Common myeloid progenitor, CD34-positive (primary cell): ENCODE data around the gene DFFB.

ENCODE experiments used
- CTCF ChIA-PET: fragments of 350-600 bp; sonication (Branson Sonifier 250); formaldehyde crosslinking; loops from one replicate; lab custom pipeline; 2021; ENCODE audit warnings: antibody characterized with exemption; lab: Charles Lee
- POLR2A ChIA-PET: fragments of 350-600 bp; sonication (Branson Sonifier 250); formaldehyde crosslinking; loops from one replicate; lab custom pipeline; 2021; ENCODE audit warnings: antibody characterized with exemption; lab: Charles Lee
- DNase-seq, 3 donors: peaks; one replicate each; pipeline versions ENCODE4 v3.0.0 to v3.0.0-alpha.2; 2013
- H3K27ac ChIP-seq, 2 experiments: 1 replicate in 1 of 2; 2 replicates in 1 of 2; pipeline ENCODE4 v1.7.0; 2013; ENCODE audit warnings: inconsistent platforms in 2 of 2, low read length in 2 of 2, mild to moderate bottlenecking in 2 of 2, low read depth in 1 of 2, moderate library complexity in 1 of 2; ENCODE audit not compliant: severe bottlenecking in 2 of 2, insufficient read depth in 1 of 2, poor library complexity in 1 of 2
- H3K27me3 ChIP-seq, 5 experiments: replicated peaks in 2 of 5; 1 replicate in 3 of 5; 2 replicates in 2 of 5; pipeline versions ENCODE4 v1.6.1 to v1.7.0; 2013; ENCODE audit warnings: low read length in 4 of 5, mild to moderate bottlenecking in 2 of 5, moderate library complexity in 2 of 5, inconsistent platforms in 1 of 5; ENCODE audit not compliant: insufficient read depth in 5 of 5, control insufficient read depth in 4 of 5
- H3K36me3 ChIP-seq, 4 experiments: 1 replicate in 2 of 4; 2 replicates in 2 of 4; pipeline versions ENCODE4 v1.6.1 to v1.7.0; 2013; ENCODE audit warnings: low read length in 3 of 4, control low read depth in 1 of 4, mild to moderate bottlenecking in 1 of 4; ENCODE audit not compliant: control insufficient read depth in 4 of 4, insufficient read depth in 4 of 4
- H3K4me1 ChIP-seq, 4 experiments: 1 replicate in 3 of 4; 2 replicates in 1 of 4; pipeline versions ENCODE4 v1.6.1 to v1.7.1; 2013; ENCODE audit warnings: low read length in 3 of 4, mild to moderate bottlenecking in 3 of 4, control low read depth in 1 of 4, inconsistent platforms in 1 of 4, moderate library complexity in 1 of 4; ENCODE audit not compliant: control insufficient read depth in 4 of 4, insufficient read depth in 4 of 4; ENCODE audit errors: control extremely low read depth in 1 of 4
- H3K4me3 ChIP-seq, 7 experiments: 1 replicate in 4 of 7; 2 replicates in 3 of 7; pipeline versions ENCODE4 v1.5.1 to v1.7.0; 2013; ENCODE audit warnings: mild to moderate bottlenecking in 7 of 7, low read length in 6 of 7, moderate library complexity in 6 of 7, inconsistent platforms in 2 of 7, low read depth in 2 of 7, control low read depth in 1 of 7; ENCODE audit not compliant: insufficient read depth in 4 of 7, control insufficient read depth in 1 of 7; ENCODE audit errors: extremely low read depth in 1 of 7
- H3K9me3 ChIP-seq, 5 experiments: 1 replicate in 4 of 5; 2 replicates in 1 of 5; pipeline versions ENCODE4 v1.6.1 to v1.7.1; 2013; ENCODE audit warnings: low read length in 4 of 5, mild to moderate bottlenecking in 2 of 5, inconsistent platforms in 1 of 5, low read depth in 1 of 5, moderate library complexity in 1 of 5; ENCODE audit not compliant: control insufficient read depth in 4 of 5, insufficient read depth in 2 of 5; ENCODE audit errors: control extremely low read depth in 1 of 5
- WGBS: methylation state at CpG from one replicate; pipeline ENCODE4 v1.1.5; 2013; ENCODE audit not compliant: insufficient coverage; 5-methylcytosine and 5-hydroxymethylcytosine counted together

DFFB gene

GRCh38 chr1:3886106-3886670, 28.9 kb downstream of the DFFB start:
- Histone ChIP-seq H3K36me3 (peaks cover 4 to 58% (median 35%) of the 10 kb centered on the region in 4 experiments), H3K27me3 (no peaks in the 10 kb centered on the region), H3K4me1 (peaks cover 9 to 23% (median 15%) of the 10 kb centered on the region in 4 experiments), H3K9me3 (no peaks in the 10 kb centered on the region), H3K27ac (no peak overlapping the region), H3K4me3 (no peak overlapping the region)
- no peak for DNase-seq
- ChIA-PET POLR2A (no interaction called here), CTCF (interaction anchor here (1.2 kb wide), 1 partner anchor 13 kb away, joined by 4 read pairs; the partner anchor contains the start of gene C1orf174)
- WGBS, result 93% methylated on average over 15 of the region's 15 CpGs

GRCh38 chr1:3886691-3887090, 29.4 kb downstream of the DFFB start:
- no peak for DNase-seq

GRCh38 chr1:3888301-3888700, 31.0 kb downstream of the DFFB start:
- WGBS, result 93% methylated on average over 15 of the region's 15 CpGs
- Histone ChIP-seq H3K4me1 (peaks cover 9 to 28% (median 18%) of the 10 kb centered on the region in 4 experiments), H3K27me3 (no peaks in the 10 kb centered on the region), H3K4me3 (no peak overlapping the region), H3K36me3 (peaks cover 4 to 67% (median 37%) of the 10 kb centered on the region in 4 experiments), H3K9me3 (no peaks in the 10 kb centered on the region), H3K27ac (no peak overlapping the region)
- ChIA-PET POLR2A (no interaction called here), CTCF (interaction anchor here (0.6 kb wide), 1 partner anchor 30 kb away, joined by 3 read pairs; no protein-coding TSS in a partner anchor)
- DNase-seq, result no peak

More at GRCh38 chr1:3886691-3887090, 29.4 kb downstream of the DFFB start:
- H3K27ac ChIP-seq, result no peak overlapping the region
- H3K36me3 ChIP-seq, result peaks cover 4 to 62% (median 35%) of the 10 kb centered on the region in 4 experiments
- peaks cover 9 to 27% (median 17%) of the 10 kb centered on the region in 4 experiments for H3K4me1 ChIP-seq
- CTCF ChIA-PET, result no interaction called here
- no peaks in the 10 kb centered on the region for H3K9me3 ChIP-seq
- POLR2A ChIA-PET, result no interaction called here
- no peaks in the 10 kb centered on the region for H3K27me3 ChIP-seq
- WGBS, result 98% methylated on average over 6 of the region's 8 CpGs
- H3K4me3 ChIP-seq, result no peak overlapping the region

- WGBS, result 90% methylated on average over 14 of the region's 14 CpGs
- Histone ChIP-seq H3K4me1 (peaks cover 9 to 28% (median 18%) of the 10 kb centered on the region in 4 experiments), H3K9me3 (no peaks in the 10 kb centered on the region), H3K27me3 (no peaks in the 10 kb centered on the region), H3K27ac (no peak overlapping the region), H3K4me3 (no peak overlapping the region), H3K36me3 (peaks cover 4 to 65% (median 35%) of the 10 kb centered on the region in 4 experiments)
- DNase-seq, result no peak
- ChIA-PET POLR2A (no interaction called here), CTCF (interaction anchor here (0.9 to 1.8 kb wide), 2 partner anchors 9 to 32 kb away, joined by 4 to 9 read pairs; partner anchors contain the start of genes C1orf174 and DFFB)
These were observed 32.7 kb downstream of the DFFB start for GRCh38 chr1:3889936-3890335.

- Histone ChIP-seq H3K9me3 (no peaks in the 10 kb centered on the region), H3K27me3 (no peaks in the 10 kb centered on the region), H3K27ac (peak overlapping the region in 1 of 2 experiments; percentile 29), H3K4me3 (peak overlapping the region in 4 of 7 experiments; percentile 15 to 56 (median 48)), H3K36me3 (peaks cover 4 to 66% (median 39%) of the 10 kb centered on the region in 4 experiments), H3K4me1 (peaks cover 9 to 28% (median 18%) of the 10 kb centered on the region in 4 experiments)
- ChIA-PET CTCF (interaction anchor here (0.9 to 1.8 kb wide), 5 partner anchors 9 to 93 kb away, joined by 3 to 9 read pairs (median 4); partner anchors contain the start of genes C1orf174 and DFFB), POLR2A (interaction anchor here (1.4 to 1.6 kb wide), 2 partner anchors 9 kb away, joined by 3 to 8 read pairs; partner anchors contain the start of gene C1orf174)
- peak; percentile 81 to 90 (median 87) for DNase-seq
- WGBS, result 57% methylated on average over 19 of the region's 26 CpGs
These were observed 33.4 kb downstream of the DFFB start for GRCh38 chr1:3890389-3891328.

- WGBS, result 77% methylated on average over 12 of the region's 17 CpGs
- Histone ChIP-seq H3K4me3 (peak overlapping the region in 4 of 7 experiments; percentile 15 to 56 (median 48)), H3K4me1 (peaks cover 9 to 28% (median 19%) of the 10 kb centered on the region in 4 experiments), H3K27ac (peak overlapping the region in 1 of 2 experiments; percentile 29), H3K27me3 (no peaks in the 10 kb centered on the region), H3K9me3 (no peaks in the 10 kb centered on the region), H3K36me3 (peaks cover 3 to 64% (median 37%) of the 10 kb centered on the region in 4 experiments)
- DNase-seq, result peak; percentile 33 to 63 (median 58)
- ChIA-PET CTCF (interaction anchor here (1.0 to 1.8 kb wide), 4 partner anchors 8 to 94 kb away, joined by 3 to 9 read pairs (median 6); partner anchors contain the start of gene C1orf174), POLR2A (interaction anchor here (1.4 to 1.6 kb wide), 2 partner anchors 9 to 10 kb away, joined by 3 to 8 read pairs; partner anchors contain the start of gene C1orf174)
These were observed 34.1 kb downstream of the DFFB start for GRCh38 chr1:3891329-3891865.
